Fibroblast of skin of right biceps (primary cell): Measurements from ENCODE around the gene POR.

Experiments used
- DNase-seq: peaks from one replicate; pipeline ENCODE4 v3.0.0-alpha.2; 2013

The POR gene

DNA sequence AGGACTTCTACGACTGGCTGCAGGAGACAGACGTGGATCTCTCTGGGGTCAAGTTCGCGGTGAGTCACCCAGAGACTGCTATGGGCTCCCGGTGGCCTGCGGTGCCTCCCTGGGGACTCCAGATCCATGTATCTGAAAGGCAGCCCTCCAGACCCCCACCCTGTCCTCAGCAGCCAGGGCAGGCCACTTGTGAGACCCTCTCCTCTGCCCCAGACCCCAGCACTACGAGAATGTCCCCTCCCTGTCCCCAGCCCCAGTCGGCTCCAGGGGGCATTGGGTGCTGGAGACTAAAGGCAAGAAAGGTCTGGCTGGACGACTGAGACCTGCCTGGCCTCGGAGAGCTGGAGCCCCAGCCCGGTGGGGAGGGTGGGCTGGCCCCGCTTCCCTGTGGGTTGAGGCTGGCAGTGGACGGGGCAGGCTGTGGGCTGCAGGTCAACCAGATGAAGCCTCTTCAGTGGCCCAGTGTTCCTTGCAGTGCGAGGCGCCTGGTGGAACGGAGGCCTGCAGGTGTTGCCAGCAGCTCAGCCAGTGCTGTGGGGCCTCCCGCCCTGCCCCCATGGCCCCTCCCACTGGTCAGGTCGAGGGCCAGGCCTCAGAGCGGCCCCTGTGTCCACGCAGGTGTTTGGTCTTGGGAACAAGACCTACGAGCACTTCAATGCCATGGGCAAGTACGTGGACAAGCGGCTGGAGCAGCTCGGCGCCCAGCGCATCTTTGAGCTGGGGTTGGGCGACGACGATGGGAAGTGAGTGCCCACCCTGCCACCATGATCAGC is 65.7 kb downstream of the POR start:
- DNase-seq: no peak

DNA sequence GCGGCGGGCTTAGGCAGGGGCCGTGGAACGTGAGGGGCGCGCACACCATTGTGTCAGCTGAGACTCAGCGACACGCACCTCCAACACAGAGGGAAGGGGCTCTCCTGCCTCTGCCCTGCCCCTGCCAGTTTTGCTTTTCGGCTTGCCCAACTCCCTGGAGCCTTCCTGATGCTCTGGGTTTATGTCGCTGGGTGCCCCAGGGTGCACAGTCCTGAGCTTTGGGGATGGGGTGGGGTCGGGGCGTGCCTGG is 66.2 kb downstream of the POR start:
- DNase-seq: no peak

DNA sequence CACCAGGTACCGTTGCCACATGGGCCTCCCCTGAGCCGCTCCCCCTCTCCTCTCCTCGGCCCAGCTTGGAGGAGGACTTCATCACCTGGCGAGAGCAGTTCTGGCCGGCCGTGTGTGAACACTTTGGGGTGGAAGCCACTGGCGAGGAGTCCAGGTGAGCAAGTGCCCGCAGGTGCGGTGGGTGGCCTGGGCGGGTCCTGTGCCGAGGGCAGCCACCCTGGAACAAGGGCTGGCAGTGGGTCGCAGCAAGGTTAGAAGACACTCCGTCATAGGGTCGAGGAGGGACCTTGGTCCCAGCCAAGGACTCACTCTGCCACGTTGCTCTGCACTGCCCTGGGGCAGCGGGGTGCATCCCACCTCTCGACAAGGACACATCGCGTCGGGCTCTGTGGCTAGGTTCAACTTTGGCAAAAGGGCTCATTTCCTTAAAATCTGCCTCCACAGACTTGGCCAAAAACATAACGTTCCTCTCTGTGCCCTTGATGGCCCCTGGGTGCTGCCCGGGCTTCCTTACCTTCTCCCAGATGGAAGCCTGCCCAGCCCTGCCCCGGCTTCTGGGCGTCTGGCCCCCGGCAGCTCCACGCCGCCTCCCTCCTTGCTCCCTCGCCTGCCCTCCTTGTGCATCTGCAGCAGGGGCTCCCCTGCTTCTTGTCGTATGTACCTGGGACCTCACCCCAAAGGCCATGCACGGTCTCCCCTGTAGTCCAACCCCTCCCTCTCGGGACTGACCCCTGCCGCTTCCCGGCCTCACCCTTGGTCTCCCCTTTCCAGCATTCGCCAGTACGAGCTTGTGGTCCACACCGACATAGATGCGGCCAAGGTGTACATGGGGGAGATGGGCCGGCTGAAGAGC is 66.7 kb downstream of the POR start:
- no peak for DNase-seq

DNA sequence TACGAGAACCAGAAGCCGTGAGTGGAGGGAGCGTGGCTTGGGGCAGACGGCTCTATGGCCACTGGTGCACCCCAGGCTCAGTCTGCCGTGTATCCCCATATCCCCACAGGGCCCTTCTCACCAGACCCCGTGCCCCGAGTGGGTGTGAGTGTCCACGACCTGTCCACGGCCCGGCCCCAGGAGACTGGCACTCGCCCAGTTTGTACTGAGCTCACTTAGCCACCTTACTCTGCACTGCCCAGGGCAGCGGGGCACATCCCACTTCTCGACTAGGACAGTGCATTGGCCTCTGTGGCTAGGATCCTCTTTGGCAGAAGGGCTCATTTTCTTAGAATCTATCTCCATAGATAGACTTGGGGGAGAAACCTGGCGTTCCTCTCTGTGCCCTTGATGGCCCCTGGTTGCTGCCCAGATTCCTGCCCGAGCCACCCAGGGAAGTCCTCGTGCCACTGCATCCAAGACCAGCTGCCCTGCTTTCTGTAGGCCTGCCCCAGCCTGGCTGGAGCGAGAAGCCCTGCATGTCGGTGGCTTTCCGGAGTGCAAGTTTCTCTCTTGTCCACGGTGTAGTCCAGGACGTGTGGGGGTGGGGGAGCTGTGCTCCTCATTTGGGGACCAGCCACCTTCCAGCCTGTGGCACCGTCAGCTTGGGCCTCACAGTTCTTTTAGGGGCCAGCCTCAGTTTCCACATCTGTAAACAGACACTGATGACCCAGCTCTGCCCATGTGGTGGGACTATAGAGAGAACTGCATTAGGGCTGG is 67.5 kb downstream of the POR start:
- no peak for DNase-seq

DNA sequence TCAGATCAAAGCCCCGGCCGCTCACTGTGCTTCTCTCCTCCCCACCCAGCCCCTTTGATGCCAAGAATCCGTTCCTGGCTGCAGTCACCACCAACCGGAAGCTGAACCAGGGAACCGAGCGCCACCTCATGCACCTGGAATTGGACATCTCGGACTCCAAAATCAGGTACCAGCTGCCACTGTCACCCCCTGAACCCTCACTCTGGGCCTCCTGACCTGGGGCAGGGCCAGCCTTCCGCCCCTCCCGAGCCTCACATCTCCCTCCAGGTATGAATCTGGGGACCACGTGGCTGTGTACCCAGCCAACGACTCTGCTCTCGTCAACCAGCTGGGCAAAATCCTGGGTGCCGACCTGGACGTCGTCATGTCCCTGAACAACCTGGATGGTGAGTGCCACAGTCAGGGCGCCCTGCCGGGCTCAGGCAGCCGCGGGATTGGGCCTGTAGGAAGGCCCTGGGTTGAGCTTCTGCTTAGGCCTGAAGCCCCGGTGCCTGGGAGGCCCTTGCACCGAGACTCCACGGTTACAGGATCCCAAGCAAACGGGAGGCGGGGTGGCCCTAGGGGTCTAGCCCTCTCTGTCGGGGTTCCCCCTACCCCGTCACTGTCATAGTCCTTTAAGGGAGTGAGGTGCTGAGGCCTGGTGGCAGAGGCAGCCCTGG is 68.6 kb downstream of the POR start:
- DNase-seq: no peak

DNA sequence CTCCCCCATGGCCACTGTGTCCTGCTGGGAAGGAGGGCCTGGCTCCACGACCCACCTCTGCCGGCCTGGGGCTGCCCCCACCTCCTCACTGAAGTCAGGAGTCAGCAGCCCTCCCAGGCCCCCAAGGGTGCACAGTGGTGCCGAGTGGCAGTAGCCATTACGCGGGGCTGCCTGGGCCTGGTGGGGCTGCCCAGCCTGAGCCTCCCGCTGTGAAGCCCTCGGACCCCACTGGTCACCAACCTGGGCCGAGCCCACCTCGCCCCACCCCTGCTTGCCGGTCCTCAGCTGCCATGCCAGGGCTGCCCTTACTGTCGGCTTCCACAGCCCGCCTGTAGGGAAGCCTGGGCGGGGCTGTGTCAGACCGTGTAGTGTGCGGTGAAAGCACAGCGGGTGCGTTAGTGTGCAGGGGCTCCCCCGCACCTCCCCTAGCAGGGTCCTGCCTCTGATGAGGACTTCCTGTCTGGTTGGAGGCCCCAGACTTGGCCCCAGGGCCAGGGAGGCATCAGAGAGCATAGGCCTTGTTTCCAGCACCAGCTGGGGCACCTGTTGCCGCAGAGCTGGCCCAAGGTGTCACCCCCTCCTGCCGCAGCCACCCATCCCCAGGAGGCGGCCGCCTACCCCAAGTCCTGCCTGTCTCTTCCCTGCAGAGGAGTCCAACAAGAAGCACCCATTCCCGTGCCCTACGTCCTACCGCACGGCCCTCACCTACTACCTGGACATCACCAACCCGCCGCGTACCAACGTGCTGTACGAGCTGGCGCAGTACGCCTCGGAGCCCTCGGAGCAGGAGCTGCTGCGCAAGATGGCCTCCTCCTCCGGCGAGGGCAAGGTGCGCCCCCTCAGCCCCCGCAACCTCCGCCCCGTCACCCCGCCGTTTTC is 69.4 kb downstream of the POR start:
- no peak for DNase-seq

DNA sequence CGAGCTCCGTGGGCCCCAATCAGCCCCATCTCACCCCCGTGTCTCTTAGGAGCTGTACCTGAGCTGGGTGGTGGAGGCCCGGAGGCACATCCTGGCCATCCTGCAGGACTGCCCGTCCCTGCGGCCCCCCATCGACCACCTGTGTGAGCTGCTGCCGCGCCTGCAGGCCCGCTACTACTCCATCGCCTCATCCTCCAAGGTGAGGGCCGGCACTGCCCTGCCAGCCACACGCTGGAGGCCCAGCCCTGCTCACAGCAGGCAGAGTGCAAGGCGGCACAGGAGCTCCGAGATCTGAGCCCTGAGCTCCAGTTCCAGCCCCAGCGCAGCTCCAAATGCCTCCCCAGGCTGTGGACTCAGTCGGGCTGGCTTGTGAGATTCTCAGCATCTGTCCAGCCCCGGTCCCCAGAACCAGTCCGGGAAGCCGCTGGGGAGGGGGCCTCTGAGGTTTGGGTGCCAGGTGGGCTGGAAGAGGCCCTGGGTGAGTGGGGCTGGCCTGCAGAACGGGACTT is 70.1 kb downstream of the POR start:
- no peak for DNase-seq

DNA sequence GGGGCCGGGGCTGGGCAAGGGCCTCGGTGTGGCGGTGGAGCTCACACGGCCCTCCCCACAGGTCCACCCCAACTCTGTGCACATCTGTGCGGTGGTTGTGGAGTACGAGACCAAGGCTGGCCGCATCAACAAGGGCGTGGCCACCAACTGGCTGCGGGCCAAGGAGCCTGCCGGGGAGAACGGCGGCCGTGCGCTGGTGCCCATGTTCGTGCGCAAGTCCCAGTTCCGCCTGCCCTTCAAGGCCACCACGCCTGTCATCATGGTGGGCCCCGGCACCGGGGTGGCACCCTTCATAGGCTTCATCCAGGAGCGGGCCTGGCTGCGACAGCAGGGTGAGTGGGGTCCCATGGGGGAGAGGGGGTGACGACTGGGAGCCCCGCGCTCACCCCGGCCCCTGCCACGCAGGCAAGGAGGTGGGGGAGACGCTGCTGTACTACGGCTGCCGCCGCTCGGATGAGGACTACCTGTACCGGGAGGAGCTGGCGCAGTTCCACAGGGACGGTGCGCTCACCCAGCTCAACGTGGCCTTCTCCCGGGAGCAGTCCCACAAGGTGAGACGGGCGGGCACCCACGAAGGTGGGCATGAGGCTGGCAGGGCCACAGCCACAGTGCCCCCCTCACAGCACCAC is 70.7 kb downstream of the POR start:
- DNase-seq: no peak

DNA sequence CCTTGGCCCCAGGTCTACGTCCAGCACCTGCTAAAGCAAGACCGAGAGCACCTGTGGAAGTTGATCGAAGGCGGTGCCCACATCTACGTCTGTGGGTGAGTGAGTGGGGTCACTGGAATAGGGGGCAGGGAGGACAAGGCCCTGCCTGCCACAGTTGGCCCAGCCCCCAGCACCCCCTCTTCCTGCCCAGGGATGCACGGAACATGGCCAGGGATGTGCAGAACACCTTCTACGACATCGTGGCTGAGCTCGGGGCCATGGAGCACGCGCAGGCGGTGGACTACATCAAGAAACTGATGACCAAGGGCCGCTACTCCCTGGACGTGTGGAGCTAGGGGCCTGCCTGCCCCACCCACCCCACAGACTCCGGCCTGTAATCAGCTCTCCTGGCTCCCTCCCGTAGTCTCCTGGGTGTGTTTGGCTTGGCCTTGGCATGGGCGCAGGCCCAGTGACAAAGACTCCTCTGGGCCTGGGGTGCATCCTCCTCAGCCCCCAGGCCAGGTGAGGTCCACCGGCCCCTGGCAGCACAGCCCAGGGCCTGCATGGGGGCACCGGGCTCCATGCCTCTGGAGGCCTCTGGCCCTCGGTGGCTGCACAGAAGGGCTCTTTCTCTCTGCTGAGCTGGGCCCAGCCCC is 71.3 kb downstream of the POR start:
- DNase-seq: no peak

DNA sequence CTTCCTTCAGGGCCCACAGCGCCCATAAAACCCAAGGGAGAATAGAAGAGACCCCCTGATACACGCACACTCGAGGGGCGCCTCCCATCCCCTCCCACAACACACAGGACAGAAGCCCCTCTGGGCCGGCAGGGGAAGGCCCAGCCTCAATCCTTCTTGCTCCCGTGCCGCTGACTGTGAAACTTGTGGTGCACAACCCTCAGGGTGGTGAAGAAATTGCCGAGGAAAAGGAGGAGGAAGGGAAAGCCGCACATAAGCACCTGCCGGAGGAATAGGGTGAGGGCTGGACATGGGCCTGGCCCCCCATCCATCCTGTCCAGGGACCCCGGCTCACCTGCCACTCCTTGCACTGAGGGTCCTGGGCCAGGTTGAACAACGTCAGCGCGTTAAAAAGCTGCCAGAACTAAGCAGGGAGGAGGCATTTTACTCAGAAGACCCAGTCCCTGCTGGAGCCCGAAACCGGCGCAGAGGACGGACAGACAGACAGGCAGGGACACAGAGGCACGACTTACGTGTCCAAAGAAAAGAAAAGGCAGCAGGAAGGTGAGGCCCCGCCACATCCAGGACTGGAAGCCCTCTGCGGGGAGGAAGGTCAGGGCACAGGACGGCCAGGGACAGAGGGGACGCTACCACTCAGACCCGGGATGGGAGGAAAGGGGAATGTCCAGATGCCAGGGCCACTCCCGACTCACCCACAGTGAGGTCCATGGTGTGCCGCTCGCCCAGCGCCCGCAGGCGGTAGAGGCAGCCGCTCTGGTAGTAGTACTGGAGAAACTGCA is 72.3 kb downstream of the POR start:
- DNase-seq: no peak

DNA sequence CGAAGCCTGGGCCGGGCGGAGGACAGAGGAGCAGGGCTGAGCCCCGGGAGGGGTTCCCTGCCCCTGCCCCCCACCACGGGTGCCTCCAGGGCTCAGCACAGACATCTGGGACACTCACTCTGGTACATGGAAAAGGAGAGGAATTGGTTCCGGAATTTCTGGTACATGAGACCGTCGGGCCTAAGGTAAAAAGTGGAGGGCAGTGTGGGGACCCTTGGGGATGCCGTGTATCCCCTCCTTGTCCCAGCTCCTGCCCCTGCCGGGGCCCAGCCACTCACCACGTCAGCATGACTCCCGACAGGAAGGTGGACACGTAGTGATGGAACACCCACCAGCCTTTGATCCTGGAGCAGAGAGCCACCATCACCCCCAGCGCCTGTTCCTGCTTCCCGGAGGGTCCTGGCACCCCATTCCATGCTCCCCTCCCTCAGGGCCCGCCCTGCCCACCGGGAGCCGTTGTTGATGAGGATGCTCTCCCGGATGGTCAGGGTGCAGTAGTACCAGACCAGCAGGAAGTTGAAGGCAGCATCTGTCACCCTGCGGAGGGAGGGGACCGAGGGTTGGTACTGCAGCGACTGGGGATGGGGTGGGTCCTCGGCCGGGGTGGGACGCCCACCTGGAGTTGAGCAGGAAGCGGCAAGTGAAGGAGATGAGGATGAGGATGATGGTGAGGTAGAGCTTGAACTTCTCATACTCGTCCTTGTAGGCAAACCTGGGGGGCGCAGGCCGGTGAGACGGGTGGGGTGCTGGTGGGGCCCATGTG is 73.0 kb downstream of the POR start:
- DNase-seq: no peak

DNA sequence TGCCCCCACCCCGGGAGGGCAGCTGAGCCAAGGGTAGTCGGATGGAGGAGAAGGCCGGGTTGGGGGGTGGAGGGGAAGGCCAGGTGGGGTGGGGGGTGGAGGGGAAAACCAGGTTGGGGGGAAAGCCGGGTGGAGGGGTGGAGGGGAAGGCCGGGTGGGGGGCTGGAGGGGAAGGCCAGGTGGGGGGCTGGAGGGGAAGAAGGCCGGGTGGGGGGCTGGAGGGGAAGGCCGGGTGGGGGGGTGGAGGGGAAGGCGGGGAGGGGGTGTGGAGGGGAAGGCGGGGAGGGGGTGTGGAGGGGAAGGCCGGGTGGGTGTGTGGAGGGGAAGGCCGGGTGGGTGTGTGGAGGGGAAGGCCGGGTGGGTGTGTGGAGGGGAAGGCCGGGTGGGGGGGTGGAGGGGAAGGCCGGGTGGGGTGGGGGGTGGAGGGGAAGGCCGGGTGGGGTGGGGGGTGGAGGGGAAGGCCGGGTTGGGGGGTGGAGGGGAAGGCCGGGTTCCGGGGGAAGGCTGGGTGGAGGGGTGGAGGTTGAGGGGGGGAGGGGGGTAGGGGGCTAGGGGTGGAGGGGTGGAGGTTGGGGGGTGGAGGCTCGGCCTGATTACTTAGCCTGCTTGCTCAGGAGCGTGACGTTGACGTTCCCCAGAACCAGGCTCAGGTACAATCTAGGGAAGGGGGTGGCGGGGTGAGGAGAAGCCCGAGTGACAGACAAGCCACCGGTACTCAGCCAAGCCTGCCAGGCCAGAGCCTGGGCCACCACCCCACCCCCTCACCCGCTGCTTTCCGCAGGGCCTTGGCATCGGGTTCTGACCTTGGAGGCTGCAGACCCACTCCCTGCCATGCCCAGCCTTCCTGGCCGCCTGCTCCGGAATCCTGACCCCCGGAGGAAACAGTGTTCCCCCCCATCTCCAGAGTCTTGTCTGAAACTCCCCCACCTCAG is 73.9 kb downstream of the POR start:
- DNase-seq: no peak

DNA sequence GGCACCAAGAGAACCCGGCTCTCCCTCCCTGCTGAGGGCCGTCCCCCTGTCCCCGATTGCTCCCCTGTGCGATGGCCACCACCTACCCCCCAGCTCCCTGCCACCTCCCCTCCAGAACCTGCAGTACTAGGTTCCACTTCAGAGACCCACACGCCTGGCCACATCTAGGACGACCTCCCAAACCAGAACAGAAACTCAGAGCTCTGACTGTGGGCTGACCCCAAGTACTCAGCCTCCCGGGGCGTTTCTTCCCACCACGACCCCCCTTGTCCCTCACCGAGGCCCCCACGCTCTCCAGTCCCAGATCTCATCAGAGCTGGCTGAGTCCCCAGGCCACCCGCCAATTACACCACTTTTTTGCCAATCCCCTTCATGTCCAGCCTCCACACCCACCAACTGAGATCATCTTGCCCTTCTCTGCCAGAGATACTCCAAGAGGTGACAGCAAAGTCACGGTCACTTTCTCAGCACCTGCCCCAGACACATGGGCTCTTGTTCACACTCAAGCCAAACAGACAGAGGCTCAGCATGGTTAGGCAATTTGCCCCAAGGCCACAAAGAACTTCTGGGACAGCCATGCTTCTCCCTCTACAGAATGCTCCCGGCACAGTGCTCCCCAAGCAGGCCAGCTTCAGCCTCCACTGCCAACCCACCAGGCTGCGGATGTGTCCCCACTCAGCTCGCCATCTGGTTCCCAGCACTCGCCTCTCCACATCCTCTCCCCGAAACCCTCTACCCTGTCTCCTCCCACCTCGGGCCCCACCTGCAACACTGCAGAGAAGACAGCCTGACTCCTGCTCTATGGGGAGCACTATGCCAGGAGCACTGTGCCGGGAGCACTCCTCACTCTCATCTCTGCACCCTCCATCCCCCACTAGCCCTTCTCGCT is 74.8 kb downstream of the POR start:
- no peak for DNase-seq

DNA sequence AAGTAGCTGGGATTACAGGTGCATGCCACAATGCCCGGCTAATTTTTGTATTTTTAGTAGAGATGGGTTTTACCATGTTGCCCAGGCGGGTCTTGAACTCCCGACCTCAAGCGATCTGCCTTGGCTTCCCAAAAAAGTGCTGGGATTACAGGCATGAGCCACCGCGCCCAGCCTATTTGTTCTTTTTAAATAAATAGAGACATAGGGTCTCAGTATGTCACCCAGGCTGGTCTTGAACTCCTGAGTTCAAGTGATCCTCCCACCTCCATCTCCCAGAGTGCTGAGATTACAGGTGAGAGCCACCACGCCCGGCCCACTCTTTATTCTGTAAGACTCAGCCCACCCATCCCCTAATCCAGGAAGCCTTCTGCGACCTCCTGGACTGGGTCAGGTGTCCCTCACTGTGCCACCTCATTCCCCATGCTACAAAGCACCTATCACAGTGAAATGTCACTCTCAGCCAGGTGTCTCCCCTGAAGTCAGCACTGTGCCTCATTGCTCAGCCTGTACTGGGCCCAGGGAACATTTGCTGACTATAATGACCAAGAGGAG is 76.7 kb downstream of the POR start:
- no peak for DNase-seq

DNA sequence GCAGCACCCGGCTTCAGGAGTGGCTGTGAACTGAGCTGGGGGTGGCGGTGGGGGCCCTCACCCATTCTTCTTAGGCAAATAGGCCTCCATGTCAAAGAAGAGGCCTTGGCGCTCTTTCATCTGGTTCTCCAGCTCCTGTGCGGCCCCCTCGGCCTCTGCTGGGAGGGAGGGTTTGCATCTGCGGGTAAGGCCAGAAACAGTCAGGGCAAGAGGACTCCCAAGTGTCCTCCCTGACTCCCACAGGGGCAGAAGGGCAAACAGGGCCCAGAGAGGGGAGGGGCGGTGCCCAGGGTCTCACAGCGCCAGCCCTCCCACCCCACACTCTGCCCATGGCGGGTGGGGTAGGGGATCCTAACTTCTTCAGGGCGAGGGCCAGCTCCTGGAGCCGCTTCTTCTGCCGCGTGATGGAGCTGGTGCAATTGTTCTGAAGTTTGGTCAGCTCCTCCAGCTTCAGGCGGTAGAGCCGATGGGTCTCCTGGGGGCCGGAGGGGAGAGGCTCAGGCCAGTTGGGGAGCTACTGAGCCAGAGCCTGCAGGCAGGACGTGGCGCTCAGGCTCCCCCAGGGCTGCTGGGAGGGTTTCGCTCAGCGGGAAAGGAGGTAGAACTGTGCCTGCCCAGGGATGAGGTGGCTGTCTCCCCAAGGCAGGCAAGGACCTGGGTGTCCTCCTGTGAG is 77.3 kb downstream of the POR start:
- no peak for DNase-seq

DNA sequence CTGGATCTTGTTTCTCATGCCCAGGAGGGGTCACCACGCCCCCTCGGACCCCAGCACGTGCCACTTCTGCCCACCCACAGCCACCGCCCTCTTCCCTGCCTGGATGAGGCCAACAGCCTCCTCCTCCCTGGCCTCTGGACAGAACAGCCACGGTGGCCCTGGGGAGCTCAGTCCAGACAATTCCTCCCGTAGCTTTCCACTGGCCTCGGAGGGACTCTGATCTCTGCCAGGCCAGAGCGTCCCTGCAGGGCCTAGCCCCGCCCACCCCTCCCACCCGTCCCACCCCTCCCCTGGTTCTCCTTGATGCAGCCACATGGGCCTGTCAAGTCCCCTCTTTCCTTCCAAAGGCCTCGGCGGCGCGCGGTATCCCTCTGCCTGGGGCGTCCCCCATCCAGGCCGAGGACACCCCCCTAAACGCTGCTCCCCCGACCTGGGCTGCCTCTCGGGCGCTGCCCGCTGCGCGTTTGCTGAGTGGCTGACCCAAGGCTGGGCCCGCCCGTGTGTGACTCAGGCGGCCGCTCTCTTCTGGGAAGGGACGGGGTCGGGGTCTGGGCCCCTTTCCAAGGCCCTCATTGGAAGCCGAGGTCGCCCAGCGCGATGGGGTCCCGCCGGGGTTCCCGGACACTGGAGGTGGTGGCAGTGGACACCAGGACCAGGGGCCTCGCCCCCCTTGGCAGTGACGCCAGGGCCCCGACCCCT is 78.9 kb downstream of the POR start:
- DNase-seq: peak; percentile 40
